SK-N-SH treated with all-trans-retinoic acid at 6 μM for 48 hours (cell line): ENCODE data around the gene TMEM45B.

Experiments used
- ATAC-seq: fragments of 200-7000 bp; cut with Tn5 transposase; 3 replicates; pipeline ENCODE4 v1.9.1; 2020; ENCODE audit warnings: mild to moderate bottlenecking, moderate library complexity
- ARNTL ChIP-seq: fragments of 450-650 bp; formaldehyde crosslinking; IDR thresholded peaks from 2 replicates; pipeline ENCODE4 v1.5.0; 2020; ENCODE audit warnings: low read depth, mild to moderate bottlenecking, moderate library complexity, borderline replicate concordance
- BACH2 ChIP-seq: fragments of 250-450 bp; sonication (Bioruptor Pico); IDR thresholded peaks from 2 replicates; pipeline ENCODE4 v1.9.0; 2021; ENCODE audit warnings: mild to moderate bottlenecking, borderline replicate concordance
- CREB5 ChIP-seq: fragments of 250-450 bp; sonication (Bioruptor Pico); IDR thresholded peaks from 2 replicates; pipeline ENCODE4 v1.5.1; 2020; ENCODE audit warnings: low read depth, mild to moderate bottlenecking, moderate library complexity
- CSDC2 ChIP-seq: fragments of 250-450 bp; sonication (Bioruptor Pico); IDR thresholded peaks from 2 replicates; pipeline ENCODE4 v1.5.0; 2020; ENCODE audit warnings: mild to moderate bottlenecking, moderate library complexity
- GLIS3 ChIP-seq: fragments of 250-450 bp; sonication (Bioruptor Pico); IDR thresholded peaks from 2 replicates; pipeline ENCODE4 v1.5.0; 2020; ENCODE audit warnings: mild to moderate bottlenecking, moderate library complexity
- ISL1 ChIP-seq: fragments of 250-450 bp; sonication (Bioruptor Pico); IDR thresholded peaks from 2 replicates; pipeline ENCODE4 v2.1.2; 2022; ENCODE audit warnings: mild to moderate bottlenecking, moderate library complexity
- OSR1 ChIP-seq: fragments of 250-450 bp; sonication (Bioruptor Pico); IDR thresholded peaks from 2 replicates; pipeline ENCODE4 v1.8.0; 2022; ENCODE audit warnings: moderate library complexity, mild to moderate bottlenecking, inconsistent platforms
- PATZ1 ChIP-seq: fragments of 250-450 bp; sonication (Bioruptor Pico); IDR thresholded peaks from 2 replicates; pipeline ENCODE4 v1.8.0; 2020; ENCODE audit warnings: mild to moderate bottlenecking, moderate library complexity, borderline replicate concordance
- PPARA ChIP-seq: fragments of 250-450 bp; sonication (Bioruptor Pico); IDR thresholded peaks from 2 replicates; pipeline ENCODE4 v1.5.0; 2020; ENCODE audit warnings: mild to moderate bottlenecking, borderline replicate concordance
- RARB ChIP-seq: fragments of 250-450 bp; sonication (Bioruptor Pico); IDR thresholded peaks from 2 replicates; pipeline ENCODE4 v1.8.0; 2021; ENCODE audit warnings: mild to moderate bottlenecking, moderate library complexity
- SNAI2 ChIP-seq: fragments of 250-450 bp; sonication (Bioruptor Pico); IDR thresholded peaks from 2 replicates; pipeline ENCODE4 v1.5.0; 2020; ENCODE audit warnings: mild to moderate bottlenecking, moderate library complexity
- TCF4 ChIP-seq: fragments of 250-450 bp; sonication (Bioruptor Pico); IDR thresholded peaks from 2 replicates; pipeline ENCODE4 v1.8.0; 2021; ENCODE audit warnings: mild to moderate bottlenecking, moderate library complexity, borderline replicate concordance
- TOX ChIP-seq: fragments of 250-450 bp; sonication (Bioruptor Pico); IDR thresholded peaks from 2 replicates; pipeline ENCODE4 v1.8.0; 2021; ENCODE audit warnings: mild to moderate bottlenecking, moderate library complexity, borderline replicate concordance
- ZC3H10 ChIP-seq: fragments of 250-450 bp; sonication (Bioruptor Pico); IDR thresholded peaks from 2 replicates; pipeline ENCODE4 v1.5.1; 2021; ENCODE audit warnings: mild to moderate bottlenecking, moderate library complexity
- ZFP3 ChIP-seq: fragments of 250-450 bp; sonication (Bioruptor Pico); IDR thresholded peaks from 2 replicates; pipeline ENCODE4 v1.5.0; 2020; ENCODE audit warnings: mild to moderate bottlenecking, moderate library complexity
- ZNF565 ChIP-seq: fragments of 450-650 bp; formaldehyde crosslinking; conservative IDR thresholded peaks from 2 replicates; pipeline ENCODE4 v1.5.0; 2020; ENCODE audit warnings: low read depth, mild to moderate bottlenecking, moderate library complexity
- ZNF70 ChIP-seq: fragments of 450-650 bp; formaldehyde crosslinking; IDR thresholded peaks from 2 replicates; pipeline ENCODE4 v1.5.0; 2020; ENCODE audit warnings: mild to moderate bottlenecking, moderate library complexity
- ZNF8 ChIP-seq: fragments of 450-650 bp; formaldehyde crosslinking; IDR thresholded peaks from 2 replicates; pipeline ENCODE4 v1.5.0; 2020; ENCODE audit warnings: mild to moderate bottlenecking, moderate library complexity
- TF ChIP-seq, protein P1 (sequence below): fragments of 250-450 bp; sonication (Bioruptor Pico); IDR thresholded peaks from 2 replicates; pipeline ENCODE4 v1.5.0; 2020; ENCODE audit warnings: mild to moderate bottlenecking, moderate library complexity
- TF ChIP-seq, protein P2 (sequence below): fragments of 250-450 bp; sonication (Bioruptor Pico); IDR thresholded peaks from 2 replicates; pipeline ENCODE4 v1.8.0; 2021; ENCODE audit warnings: low read depth, mild to moderate bottlenecking, moderate library complexity, borderline replicate concordance
- TF ChIP-seq, protein P3 (sequence below): fragments of 250-450 bp; sonication (Bioruptor Pico); IDR thresholded peaks from 2 replicates; pipeline ENCODE4 v1.5.1; 2021; ENCODE audit warnings: mild to moderate bottlenecking, moderate library complexity

Gene TMEM45B

DNA sequence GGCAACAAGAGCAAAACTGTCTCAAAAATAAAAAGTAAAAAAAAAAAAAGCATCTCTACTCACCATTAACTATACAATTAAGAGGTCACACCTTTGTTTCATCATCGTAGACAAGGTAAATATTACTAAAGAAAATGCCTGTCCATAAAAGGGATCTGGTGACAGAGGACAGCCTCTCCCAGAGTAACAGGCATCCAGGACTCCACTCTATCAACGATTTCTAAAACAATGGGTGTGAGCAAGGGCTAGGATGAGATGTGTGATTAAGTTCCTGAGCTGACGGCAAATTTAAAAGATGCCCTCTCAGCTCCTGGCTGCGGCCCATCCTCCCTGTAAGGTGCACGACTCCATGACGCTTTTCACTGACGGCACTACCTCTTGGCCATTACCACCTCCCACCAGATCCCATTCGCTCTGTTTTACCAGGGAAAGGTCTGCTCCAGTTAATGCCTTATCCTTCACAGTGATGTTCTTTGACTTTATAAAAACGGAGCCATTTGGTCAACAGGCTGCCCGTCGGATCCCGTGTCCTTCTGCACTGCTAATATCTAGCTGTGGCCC is 2.3 kb upstream of the TMEM45B start:
- TF ChIP-seq ISL1 (no peak), ARNTL (CRISPR knock-in tag) (no peak), ZNF70 (no peak), CREB5 (no peak), BACH2 (CRISPR knock-in tag) (no peak), CSDC2 (CRISPR knock-in tag) (no peak), PPARA (CRISPR knock-in tag) (no peak), SNAI2 (CRISPR knock-in tag) (no peak), ZNF565 (CRISPR knock-in tag) (no peak), TOX (CRISPR knock-in tag) (no peak), RARB (CRISPR knock-in tag) (no peak), ZNF8 (CRISPR knock-in tag) (no peak), OSR1 (no peak), ZFP3 (CRISPR knock-in tag) (no peak), ZC3H10 (CRISPR knock-in tag) (no peak)
- TF ChIP-seq, protein P1, sequence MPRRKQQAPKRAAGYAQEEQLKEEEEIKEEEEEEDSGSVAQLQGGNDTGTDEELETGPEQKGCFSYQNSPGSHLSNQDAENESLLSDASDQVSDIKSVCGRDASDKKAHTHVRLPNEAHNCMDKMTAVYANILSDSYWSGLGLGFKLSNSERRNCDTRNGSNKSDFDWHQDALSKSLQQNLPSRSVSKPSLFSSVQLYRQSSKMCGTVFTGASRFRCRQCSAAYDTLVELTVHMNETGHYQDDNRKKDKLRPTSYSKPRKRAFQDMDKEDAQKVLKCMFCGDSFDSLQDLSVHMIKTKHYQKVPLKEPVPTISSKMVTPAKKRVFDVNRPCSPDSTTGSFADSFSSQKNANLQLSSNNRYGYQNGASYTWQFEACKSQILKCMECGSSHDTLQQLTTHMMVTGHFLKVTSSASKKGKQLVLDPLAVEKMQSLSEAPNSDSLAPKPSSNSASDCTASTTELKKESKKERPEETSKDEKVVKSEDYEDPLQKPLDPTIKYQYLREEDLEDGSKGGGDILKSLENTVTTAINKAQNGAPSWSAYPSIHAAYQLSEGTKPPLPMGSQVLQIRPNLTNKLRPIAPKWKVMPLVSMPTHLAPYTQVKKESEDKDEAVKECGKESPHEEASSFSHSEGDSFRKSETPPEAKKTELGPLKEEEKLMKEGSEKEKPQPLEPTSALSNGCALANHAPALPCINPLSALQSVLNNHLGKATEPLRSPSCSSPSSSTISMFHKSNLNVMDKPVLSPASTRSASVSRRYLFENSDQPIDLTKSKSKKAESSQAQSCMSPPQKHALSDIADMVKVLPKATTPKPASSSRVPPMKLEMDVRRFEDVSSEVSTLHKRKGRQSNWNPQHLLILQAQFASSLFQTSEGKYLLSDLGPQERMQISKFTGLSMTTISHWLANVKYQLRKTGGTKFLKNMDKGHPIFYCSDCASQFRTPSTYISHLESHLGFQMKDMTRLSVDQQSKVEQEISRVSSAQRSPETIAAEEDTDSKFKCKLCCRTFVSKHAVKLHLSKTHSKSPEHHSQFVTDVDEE (CRISPR knock-in tag): no peak
- TF ChIP-seq, protein P2, sequence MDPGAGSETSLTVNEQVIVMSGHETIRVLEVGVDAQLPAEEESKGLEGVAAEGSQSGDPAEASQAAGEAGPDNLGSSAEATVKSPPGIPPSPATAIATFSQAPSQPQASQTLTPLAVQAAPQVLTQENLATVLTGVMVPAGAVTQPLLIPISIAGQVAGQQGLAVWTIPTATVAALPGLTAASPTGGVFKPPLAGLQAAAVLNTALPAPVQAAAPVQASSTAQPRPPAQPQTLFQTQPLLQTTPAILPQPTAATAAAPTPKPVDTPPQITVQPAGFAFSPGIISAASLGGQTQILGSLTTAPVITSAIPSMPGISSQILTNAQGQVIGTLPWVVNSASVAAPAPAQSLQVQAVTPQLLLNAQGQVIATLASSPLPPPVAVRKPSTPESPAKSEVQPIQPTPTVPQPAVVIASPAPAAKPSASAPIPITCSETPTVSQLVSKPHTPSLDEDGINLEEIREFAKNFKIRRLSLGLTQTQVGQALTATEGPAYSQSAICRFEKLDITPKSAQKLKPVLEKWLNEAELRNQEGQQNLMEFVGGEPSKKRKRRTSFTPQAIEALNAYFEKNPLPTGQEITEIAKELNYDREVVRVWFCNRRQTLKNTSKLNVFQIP: no peak
- TF ChIP-seq, protein P3, sequence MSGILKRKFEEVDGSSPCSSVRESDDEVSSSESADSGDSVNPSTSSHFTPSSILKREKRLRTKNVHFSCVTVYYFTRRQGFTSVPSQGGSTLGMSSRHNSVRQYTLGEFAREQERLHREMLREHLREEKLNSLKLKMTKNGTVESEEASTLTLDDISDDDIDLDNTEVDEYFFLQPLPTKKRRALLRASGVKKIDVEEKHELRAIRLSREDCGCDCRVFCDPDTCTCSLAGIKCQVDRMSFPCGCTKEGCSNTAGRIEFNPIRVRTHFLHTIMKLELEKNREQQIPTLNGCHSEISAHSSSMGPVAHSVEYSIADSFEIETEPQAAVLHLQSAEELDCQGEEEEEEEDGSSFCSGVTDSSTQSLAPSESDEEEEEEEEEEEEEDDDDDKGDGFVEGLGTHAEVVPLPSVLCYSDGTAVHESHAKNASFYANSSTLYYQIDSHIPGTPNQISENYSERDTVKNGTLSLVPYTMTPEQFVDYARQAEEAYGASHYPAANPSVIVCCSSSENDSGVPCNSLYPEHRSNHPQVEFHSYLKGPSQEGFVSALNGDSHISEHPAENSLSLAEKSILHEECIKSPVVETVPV (CRISPR knock-in tag): no peak
- no peak for ATAC-seq

DNA sequence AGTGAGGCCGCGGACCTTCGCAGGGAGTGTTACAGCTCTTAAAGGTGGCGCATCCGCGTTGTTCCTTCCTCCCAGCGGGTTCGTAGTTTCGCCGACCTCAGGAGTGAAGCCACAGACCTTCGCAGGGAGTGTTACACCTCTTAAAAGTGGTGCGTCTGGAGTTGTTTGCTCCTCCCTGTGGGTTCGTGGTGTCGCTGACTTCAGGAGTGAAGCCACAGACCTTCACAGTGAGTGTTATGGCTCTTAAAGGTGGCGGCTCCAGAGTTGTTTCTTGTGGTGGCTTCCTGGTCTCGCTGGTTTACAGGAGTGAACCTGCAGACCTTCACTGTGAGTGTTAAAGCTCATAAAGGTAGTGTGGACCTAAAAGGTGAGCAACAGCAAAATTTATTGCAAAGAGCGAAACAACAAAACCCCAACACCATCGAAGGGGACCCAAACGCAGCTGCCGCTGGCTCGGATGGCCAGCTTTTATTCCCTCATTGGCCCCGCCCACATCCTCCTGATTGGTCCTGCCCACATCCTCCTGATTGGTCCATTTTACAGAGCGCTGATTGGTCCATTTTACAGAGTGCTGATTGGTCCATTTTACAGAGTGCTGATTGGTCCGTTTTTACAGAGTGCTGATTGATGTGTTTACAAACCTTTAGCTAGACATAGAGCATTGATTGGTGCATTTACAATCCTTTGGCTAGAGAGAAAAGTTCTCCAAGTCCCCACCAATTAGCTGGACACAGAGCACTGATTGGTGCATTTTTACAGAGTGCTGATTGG is 1.2 kb upstream of the TMEM45B start:
- no peak for ATAC-seq
- no peak for TF ChIP-seq RARB (CRISPR knock-in tag)
- no peak for TF ChIP-seq GLIS3 (CRISPR knock-in tag)
- TF ChIP-seq, protein P2: no peak
- TF ChIP-seq PPARA (CRISPR knock-in tag): no peak
- TF ChIP-seq ZFP3 (CRISPR knock-in tag): no peak
- TF ChIP-seq TCF4: no peak
- TF ChIP-seq, protein P1 (CRISPR knock-in tag): no peak
- no peak for TF ChIP-seq ZNF565 (CRISPR knock-in tag)
- TF ChIP-seq PATZ1: no peak
- no peak for TF ChIP-seq ZNF8 (CRISPR knock-in tag)
- TF ChIP-seq CREB5: no peak
- TF ChIP-seq BACH2 (CRISPR knock-in tag): no peak
- no peak for TF ChIP-seq ARNTL (CRISPR knock-in tag)
- no peak for TF ChIP-seq SNAI2 (CRISPR knock-in tag)
- TF ChIP-seq ZNF70: no peak
- TF ChIP-seq OSR1: no peak
- TF ChIP-seq ZC3H10 (CRISPR knock-in tag): no peak
- no peak for TF ChIP-seq TOX (CRISPR knock-in tag)
- TF ChIP-seq CSDC2 (CRISPR knock-in tag): no peak
